Stimulated activated naive CD4-positive, alpha-beta T cell treated with Interleukin-2 at 50 U/mL for 16 hours (primary cell): ENCODE measurements around the gene DOHH.
"Not testable (repeated sequence)": the region's sequence is repeated elsewhere in the genome, so short reads cannot be mapped to it uniquely, and the experiment has no call there.

Experiments
- DNase-seq: peaks from one replicate; lab custom pipeline; 2025; lab: John Stamatoyannopoulos, UW

The DOHH gene

DNA sequence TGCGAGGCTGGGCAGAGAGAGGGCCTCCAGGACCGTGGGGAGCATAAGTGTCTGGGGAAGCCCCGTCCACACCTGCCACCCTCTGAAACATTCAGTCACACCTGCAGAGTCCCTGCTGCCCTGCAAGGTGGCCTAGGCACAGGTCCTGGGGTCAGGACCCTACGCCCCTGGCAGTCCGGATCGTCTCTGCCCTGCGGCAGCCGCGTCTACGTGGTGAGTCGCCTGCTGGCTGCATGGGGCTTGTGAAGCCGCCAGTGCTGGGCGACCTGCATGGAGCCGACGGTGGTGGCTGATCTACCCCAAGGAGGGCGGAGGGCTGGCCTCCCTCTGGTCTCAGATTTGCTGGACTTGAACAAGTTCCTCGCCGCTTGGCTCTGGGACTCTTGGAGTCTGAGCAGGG is 18.7 kb upstream of the DOHH start:
- DNase-seq, result no peak

DNA sequence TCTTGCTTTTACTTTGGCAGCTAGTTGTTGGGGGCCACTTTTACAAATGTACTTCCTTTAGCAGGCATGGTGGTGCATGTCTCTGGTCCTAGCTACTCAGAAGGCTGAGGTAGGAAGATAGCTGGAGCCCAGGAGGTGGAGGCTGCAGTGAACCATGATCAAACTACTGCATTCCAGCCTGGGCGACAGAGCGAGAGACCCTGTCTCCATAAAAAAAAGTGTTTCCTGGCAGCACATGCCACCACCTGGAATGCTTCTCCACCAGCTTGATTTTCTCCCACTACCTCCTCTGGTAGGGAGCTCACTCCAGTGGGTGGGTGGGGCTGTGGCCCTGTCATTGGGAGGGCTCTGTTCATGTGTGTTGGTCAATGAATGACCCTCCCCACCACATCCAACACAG is 18.2 kb upstream of the DOHH start:
- no peak for DNase-seq

DNA sequence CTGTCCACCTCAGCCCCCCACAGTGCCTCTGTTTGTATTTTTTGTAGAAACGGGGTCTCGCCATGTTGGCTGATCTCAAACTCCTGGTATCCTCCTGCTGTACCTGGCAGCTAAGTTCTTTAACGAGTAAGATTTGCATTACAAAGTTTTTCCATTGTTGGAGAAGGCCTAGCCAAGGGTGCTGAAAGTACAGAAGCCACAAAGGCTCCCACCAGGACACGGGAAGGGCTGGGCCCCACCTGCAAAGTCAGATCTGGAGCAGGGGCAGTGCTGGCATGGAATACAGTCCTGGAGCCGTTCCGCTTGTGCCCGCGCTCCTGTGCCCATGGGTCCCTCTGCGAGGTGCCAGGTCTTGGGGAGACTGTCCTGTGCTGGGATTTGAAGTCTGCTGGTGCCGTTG is 17.8 kb upstream of the DOHH start:
- no peak for DNase-seq

DNA sequence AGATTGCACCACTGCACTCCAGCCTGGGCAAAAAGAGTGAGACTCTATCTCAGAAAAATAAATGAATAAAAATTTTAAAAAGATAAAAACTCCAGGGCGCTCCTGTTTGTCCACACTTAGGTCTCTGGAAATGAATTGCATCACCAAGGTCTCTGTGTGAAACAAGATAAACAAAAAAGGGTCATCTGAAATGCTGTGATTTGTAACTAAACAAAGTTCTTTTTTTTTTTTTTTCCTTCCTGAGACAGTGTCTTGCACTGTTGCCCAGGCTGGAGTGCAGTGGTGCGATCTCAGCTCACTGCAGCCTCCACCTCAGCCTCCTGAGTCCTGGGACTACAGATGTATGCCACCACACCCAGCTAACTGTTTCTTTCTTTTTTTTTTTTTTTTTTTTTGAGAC is 17.2 kb upstream of the DOHH start:
- DNase-seq, result no peak

DNA sequence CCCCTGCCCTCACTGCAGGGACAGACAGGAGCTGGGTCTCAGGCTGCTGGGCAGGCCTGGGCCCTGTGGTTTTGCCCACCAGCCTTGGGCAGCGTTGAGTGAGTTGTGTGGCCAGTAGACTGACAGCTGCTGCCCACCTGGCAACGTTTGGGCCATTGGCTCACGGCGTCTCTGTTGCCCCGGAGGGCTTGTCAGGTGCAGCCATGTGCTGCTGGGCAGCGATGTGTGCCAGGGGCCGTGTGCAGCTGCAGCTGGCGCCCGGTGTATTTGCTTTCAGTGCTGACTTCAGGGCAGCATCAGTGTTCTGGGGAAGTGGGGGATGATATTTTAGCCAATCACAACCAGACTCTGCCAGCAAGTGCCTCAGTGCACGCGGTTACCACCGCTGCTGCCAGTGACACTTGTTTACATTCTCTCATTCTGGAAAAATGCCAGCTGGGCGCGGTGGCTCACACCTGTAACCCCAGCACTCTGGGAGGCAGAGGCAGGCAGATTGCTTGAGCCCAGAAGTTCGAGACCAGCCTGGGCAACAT is 16.3 kb upstream of the DOHH start:
- DNase-seq, result no peak

DNA sequence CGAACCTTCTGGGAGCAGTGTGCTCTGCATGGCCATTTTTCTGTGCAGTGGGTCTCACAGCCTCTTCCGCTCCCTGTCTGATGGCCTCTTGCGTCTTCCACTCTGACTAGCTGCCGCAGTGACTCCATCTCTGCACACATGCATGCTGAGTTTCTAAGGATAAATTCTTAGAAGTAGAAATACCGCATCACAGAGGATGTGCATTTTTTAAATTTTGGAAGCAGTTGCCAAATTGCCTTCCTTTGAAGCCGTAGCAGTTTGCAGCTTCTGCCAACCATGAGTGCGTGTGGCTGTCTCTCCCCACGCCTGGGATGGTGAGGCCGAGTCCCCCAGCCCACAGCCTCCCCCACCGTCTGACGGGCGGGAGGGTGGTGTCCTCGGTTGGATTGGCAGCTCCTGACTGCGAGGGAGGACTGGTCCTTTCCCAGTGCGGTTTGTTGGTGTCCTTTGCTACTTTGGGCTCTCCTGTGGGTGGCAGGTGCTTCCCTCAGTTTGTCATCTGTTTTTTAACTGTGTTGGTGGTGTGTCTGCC is 15.5 kb upstream of the DOHH start:
- DNase-seq, result no peak

DNA sequence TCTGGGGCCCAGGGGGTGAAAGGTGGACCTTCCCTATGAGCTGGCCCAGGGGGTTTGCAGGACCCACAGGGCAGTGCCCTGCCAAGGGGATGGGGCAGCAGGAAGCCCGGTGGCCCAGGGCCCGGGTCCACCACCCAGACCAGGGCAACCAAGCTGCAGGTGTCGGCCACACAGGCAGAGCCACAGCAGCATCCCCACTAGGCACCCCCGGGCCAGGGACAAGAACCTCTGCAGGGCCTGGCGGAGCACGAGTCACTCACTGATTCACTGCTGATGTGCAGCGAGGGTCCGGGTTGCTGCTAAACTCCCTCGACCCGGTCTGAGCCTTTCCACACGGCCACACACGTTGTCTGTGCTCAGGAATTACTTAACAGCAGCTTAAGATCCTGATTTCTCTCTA is 14.5 kb upstream of the DOHH start:
- no peak for DNase-seq

DNA sequence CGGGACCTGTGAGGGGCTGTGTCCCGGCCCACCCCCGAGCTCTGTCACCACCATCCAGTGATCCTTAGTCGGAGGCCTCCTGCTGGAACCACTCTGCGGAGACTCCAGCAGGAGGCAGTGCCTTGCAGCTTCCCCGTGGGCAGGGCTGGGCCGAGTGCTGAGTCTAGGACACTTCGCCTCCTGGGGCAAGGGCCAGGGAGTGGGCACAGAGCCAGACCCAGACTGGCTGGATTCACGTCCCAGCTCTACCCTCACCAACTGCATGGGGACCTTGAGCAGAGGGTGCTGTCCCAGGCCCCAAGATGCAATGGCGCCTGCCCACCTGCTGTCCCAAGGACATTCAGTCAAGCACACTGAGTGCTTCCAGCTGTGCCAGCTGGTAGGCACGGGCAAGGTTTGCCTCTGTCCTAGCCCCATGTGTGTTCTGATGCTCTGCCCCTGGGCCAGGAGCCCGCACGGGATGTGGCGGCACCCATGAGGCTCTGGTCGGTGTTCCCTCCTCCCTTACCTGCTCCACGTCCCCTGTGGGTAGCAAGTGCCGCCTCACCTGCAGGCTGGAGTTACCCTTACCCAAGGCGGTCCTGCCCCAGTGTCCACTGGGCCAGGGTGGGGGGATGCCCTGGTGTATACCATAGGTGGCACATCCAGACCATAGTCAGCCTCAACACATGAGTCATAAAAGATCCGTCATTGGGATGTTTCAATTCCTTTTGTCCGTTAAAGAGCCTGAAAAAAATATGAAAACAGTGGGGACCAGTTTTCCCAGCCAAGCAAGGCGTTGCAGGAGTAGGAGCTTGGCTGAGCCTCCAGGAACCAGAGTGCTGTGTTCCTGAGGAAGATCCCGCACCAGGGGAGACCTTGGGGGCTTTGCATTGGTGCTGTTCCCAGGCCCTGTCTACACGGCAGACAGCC is 13.0 kb upstream of the DOHH start:
- DNase-seq, result no peak

DNA sequence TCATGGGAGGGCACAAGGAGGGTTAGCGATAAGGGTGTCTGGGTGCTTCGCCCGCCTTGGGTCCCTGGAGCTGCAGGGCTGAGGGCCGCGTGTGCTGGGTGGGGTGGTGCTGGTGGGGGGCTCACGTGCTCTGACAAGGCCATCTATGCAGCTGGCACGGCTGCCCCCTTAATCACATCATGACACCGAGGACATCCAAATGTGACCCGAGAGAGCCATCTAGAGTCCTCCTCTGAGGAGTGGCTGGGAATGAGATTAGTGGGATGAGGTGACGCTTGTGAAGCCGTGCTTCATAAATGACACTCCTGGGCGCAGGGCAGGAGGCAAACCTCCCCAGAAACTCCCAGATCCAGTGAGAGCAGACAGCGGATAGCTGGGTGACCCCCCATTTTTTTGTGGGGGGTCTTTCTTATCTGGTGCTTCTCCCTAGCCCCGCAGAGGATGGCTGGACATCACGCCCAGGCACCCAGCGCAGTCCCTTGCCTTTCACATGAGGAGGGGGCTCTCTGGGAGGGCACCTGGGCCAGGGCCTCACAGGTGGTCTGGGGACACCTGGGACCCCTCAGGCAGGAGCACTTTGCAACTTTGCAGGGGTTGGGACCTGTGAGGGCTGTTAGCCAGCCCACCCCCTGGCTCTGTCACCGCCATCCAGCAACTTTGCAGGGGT is 12.2 kb upstream of the DOHH start:
- DNase-seq, result no peak

DNA sequence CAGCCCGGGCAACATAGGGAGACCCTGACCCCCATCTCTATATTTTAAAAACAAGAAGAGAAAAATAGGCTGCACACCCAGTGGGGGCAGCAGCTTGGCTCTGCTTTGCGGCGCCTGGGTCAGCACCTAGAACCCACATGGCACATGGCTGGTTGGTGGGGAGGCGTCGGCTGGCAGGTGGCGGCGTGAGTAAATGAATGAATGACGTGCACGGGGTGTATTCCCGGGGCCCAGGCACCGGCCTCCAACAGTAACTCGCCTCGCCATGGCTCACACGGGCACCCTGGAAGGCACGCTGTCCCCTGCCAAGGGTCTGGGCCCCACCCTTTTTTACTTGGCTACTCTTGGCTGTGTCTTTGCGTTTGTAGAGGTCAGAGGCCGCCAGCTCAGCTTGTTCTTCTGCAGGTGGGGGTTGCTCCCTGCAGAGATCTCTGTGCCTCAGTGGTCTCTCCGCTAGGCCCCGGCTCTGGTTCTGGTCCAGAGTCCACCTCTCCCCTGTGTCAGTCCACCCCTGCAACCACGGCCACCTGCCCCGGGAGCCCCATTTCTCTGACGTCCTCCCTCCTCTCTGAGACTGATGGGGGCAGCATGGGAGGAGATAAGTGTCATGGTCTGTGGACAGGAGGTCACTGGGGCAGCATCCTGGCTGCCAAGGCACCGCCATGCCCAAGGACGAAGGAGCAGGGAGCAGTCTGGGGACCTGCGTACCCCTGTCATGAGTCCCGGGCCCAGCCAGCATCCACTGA is 11.2 kb upstream of the DOHH start:
- no peak for DNase-seq

DNA sequence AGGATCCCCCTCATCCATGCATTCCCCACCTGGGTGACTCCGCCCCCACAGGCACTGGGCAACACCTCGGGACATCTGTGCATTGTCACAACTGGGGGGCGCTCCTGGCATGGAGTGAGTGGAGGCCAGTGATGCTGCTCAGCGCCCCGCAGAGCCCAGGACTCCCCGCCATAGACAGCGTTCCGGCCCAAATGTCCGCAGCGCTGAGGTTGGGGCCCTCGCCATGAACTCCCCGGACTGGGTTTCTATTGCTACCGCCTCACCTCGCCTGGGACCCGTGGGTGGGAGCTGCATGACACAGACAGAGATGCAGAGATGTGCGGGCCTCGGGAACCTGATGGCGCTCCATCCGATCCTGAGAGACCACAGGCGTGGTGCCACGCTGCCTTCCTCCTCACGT is 10.3 kb upstream of the DOHH start:
- no peak for DNase-seq

DNA sequence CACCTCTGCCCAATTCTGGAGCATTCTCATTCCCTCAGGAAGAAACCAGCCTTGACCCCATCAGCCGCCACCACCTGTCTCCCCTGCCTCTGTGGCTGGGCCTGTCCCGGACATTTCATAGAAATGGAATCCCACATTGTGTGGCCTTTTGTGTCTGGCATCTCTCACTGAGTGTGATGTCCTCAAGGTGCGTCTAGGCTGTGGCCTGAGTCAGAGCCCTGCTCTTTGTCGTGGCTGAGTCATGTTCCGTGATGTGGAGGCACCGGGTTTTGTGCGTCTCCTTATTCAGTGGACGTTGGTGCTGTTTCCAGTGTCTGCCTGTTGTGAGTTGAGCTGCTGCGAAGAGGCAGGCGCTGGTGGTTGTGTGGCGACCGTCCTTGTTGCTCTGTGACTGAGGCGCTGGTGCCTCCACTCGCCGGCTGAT is 9.1 kb upstream of the DOHH start:
- DNase-seq, result peak; percentile 28

DNA sequence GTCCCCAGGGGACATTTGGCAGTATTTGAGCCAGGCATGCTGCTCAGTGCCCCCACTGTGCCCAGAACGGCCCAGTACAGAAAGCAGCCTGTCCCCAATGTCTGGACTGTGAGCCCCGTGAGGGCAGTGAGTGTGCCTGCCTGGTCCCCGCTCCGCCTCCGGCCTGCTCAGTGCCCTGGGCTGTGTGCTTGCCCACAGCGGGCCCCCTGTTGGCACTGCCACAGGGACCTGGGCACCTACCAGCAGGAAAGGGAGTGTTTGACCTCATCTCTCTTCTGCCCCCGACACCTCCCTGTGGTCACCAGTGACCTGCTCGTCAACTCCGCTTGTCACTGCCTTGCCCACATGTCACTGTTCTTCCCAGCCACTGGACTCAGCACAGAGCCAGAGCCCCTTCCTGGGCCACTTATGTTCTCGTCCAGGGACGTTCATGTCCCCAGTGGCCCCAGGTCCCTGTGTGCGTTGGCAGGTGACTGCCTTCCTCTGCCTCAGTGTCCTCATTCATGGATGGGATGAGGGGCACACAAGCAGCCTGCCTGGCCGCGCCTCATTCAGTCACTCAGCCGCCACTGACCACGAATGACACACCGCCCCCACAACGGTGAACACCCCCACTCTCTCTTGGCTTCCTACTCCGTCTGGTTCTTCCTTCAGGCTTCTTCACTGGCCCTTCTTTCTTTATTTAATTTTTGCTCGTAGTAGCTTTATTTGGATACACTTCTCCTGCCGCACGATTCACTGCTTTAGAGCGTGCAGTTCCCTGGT is 8.5 kb upstream of the DOHH start:
- DNase-seq, result no peak

DNA sequence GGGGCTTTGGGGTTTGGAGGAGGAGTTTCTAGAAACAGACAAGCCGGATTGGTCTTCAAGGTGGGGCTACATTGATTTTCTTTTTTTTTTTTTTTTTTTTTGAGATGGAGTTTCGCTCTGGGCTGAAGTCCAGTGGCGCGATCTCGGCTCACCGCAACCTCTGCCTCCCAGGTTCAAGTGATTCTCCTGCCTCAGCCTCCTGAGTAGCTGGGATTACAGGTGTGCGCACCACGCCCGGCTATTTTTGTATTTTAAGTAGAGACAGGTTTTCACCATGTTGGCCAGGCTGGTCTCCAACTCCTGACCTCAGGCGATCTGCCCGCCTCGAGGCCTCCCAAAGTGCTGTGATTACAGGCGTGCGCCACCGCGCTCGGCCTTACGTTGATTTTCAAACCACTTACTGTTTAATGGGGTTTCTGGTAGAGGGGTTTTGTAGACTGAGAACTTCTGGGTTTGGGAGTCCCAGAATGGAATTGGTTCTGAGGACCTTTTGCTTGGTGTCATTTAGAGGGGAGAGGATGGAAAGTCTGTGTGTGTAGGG is 7.7 kb upstream of the DOHH start:
- not testable (repeated sequence) for DNase-seq

DNA sequence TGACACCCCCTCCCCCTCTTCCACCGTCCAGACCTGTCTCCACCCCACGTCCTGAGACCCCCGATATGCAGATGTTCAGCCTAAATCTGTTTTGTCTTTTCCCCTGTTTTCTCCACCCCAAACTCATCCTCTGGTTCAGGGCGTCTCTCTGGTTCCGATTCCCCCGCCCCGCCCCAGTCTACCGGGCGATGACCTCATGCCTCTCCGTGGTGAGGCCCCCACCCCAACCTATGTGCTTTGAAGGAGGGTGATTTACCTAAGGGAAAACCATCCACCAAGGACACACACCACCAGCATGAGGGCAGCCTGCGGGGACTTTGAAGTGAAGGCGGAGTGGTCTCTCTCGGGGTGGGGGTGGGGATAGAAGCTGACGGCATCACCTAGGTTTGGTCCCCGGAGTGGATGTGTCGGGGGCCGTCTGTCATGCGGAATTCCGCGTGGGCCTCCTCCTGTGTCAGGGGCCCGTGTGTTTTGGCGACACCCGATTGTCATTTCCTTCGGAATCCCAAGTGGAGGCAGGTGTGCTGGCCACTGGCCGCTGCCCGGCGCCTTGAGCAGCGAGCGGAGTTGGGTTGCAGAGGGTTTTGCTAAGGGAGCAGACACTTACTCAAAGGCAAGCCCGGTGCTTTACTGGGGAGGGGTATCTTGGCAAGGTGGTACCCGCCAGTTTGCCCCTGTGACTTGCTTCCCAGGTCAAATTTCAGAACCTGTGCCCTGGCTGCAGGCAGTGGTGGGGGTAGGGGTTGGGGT is 7.1 kb upstream of the DOHH start:
- DNase-seq, result peak; percentile 50

DNA sequence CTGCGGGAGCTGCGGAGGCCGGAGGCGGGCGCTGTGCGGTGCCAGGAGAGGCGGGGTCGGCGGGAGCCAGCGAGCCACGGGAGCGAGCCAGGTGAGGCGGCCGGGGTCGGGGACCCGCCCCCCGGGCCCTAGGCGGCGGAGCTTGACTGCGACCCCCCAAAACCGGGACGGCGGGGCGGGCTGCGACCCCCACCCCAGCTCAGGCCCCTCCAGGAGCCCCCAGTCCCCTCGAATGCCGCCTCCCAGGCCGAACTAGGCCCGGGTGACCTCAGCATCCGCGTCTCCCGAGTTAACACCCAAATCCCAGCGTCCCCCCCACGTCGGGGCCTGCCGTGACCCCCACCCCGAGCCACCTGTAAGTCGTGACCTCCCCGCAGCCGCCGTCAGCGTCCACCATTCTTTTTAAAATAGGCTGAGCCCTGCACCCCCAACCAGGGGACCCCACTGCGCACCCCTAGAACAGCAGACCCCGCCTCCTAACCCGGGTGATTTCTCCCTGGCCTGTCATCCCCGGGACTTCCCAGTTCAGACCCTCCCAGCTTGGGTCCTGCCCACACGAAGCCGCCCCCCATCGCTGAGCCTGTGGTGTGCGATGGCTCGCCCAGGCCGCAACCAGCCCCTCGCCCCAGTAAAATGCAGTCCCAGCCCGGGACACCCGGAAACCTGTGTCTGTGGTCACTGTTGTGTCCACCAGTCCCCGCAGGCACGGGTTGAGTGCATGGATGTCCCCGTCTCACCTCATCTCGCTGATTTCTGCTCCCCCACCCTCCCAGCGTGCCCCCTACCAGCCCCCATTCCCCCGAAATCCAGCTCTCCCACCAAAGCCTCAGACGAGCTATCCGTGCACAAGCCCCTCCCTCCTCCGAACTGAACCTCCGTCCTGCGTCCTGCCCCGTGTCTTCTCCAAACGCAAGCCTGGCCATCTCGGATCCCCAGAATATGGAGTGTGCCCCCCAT is 6.2 kb upstream of the DOHH start:
- DNase-seq, result peak; percentile 6

DNA sequence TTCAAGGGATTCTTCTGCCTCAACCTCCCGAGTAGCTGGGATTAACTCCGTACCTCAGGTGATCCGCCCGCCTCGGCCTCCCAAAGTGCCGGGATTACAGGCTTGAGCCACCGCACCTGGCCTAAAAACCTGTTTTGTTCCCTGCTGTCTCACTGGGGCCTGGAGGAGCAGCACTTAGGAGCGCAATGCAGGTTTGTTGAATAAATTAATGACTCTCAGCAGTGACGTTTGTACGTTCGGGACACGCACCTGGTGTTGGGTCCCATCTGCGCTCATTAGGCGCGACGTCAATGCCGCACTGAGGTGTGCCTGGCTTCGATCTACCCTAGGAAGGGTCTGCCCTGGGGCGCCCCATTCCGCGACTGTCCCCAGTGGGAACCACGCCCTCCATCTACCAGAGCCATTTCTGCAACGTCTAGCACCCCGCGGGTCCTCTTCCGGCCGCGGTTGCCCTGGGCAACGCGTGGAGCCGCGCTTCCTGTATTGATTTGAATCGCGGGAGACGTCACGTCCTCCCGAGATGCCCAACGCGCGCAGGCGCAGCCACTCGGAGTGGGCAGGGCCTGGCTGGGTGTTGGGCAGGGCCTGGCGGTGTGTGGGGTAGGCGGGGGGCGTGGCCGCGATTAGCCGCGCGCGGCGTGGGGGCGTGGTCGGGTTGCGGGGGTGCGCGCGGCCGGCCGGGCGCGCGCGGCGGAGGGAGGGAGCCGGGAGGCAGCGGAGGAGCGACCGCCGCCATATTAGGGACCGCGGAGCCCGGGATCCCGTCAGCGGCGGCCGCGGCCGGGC is 5.3 kb upstream of the DOHH start, which contains the start of gene FZR1:
FZR1 (plus strand) TSS at position 714 of the 786 bp plus-strand sequence. CDS start 16,679 bp downstream, outside the sequence.
- DNase-seq, result peak; percentile 97

DNA sequence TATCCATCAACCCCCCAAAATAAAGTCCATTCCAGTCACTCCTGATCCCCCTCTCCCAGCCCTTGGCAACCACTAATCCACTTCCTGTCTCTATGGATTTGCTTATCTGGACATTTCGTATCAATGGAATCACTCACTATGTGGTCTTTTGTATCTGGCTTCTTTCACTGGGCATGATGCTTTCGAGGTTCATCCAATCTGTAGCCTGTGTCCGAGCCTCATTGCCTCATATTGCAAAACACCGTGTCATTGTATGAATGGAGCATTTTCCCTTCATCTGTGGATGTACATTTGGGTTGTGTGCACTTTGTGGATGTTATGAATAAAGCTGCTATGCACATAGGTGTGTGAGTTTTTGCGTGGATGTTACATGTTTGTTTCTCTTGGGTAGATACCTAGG is 4.3 kb upstream of the DOHH start:
- DNase-seq, result no peak
